OCI-LY1 (cell line): ENCODE results near the gene BAHD1.
A peak's percentile ranks its signal among the peaks of the same experiment; 100 is the strongest.

Experiments
- H2AFZ ChIP-seq: fragments of 200-600 bp; sonication (generic), shearing (Covaris generic); 2 replicates; pipeline ENCODE4 v1.6.0; 2014; ENCODE audit warnings: antibody characterized with exemption, mild to moderate bottlenecking, low read length
- H3F3A ChIP-seq: fragments of 200-600 bp; sonication (generic), shearing (Covaris generic); 2 replicates; pipeline ENCODE4 v1.6.0; 2014; ENCODE audit warnings: mild to moderate bottlenecking, antibody characterized with exemption, low read length, moderate library complexity; ENCODE audit not compliant: insufficient read depth
- H3K27ac ChIP-seq: fragments of 200-600 bp; sonication (generic); 2 replicates; pipeline ENCODE4 v1.5.1; 2014; ENCODE audit warnings: low read length, mixed run types, mild to moderate bottlenecking, low read depth; ENCODE audit not compliant: poor library complexity, severe bottlenecking
- H3K27me3 ChIP-seq: fragments of 200-600 bp; sonication (generic); 2 replicates; pipeline ENCODE4 v1.6.0; 2014; ENCODE audit warnings: antibody characterized with exemption, mild to moderate bottlenecking, low read length, moderate library complexity; ENCODE audit not compliant: insufficient read depth
- H3K36me3 ChIP-seq: fragments of 200-600 bp; sonication (generic); 2 replicates; pipeline ENCODE4 v1.6.1; 2014; ENCODE audit warnings: mild to moderate bottlenecking, antibody characterized with exemption, low read length, moderate library complexity, mixed read lengths; ENCODE audit not compliant: insufficient read depth
- H3K4me1 ChIP-seq: fragments of 200-600 bp; sonication (generic); 2 replicates; pipeline ENCODE4 v1.5.1; 2014; ENCODE audit warnings: mild to moderate bottlenecking, low read length, moderate library complexity; ENCODE audit not compliant: insufficient read depth, severe bottlenecking
- H3K4me2 ChIP-seq: fragments of 200-600 bp; sonication (generic), shearing (Covaris generic); 2 replicates; pipeline ENCODE4 v1.6.1; 2014; ENCODE audit warnings: low read length
- H3K4me3 ChIP-seq: fragments of 200-600 bp; sonication (generic); 2 replicates; pipeline ENCODE4 v1.5.1; 2014; ENCODE audit warnings: low read length, low read depth, mild to moderate bottlenecking, mixed read lengths; ENCODE audit not compliant: poor library complexity, severe bottlenecking
- H3K79me2 ChIP-seq: fragments of 200-600 bp; shearing (Covaris generic); 2 replicates; pipeline ENCODE4 v1.6.1; 2016; ENCODE audit warnings: mixed run types, low read length, mixed read lengths; ENCODE audit not compliant: insufficient read depth
- H3K9ac ChIP-seq: fragments of 200-600 bp; sonication (generic), shearing (Covaris generic); 2 replicates; pipeline ENCODE4 v1.6.1; 2014; ENCODE audit warnings: mild to moderate bottlenecking, low read length, mixed read lengths
- H3K9me2 ChIP-seq: fragments of 200-600 bp; sonication (generic), shearing (Covaris generic); 2 replicates; pipeline ENCODE4 v1.6.1; 2014; ENCODE audit warnings: low read depth, mild to moderate bottlenecking, low read length, mixed read lengths
- H3K9me3 ChIP-seq: fragments of 200-600 bp; shearing (Covaris generic); 2 replicates; pipeline ENCODE4 v1.6.1; 2014; ENCODE audit warnings: low read length, mixed read lengths
- H4K20me1 ChIP-seq: fragments of 200-600 bp; sonication (generic), shearing (Covaris generic); 2 replicates; pipeline ENCODE4 v1.6.0; 2016; ENCODE audit warnings: mild to moderate bottlenecking, low read length; ENCODE audit not compliant: insufficient read depth
- EZH2 ChIP-seq: fragments of 200-600 bp; sonication (generic), shearing (Covaris generic); IDR thresholded peaks from 2 replicates; pipeline ENCODE4 v1.8.0; 2017; ENCODE audit warnings: borderline replicate concordance, mixed run types, mild to moderate bottlenecking, antibody characterized with exemption, low read length, moderate library complexity, mixed read lengths
- TF ChIP-seq, protein P1 (sequence below): fragments of 200-600 bp; sonication (generic), shearing (Covaris generic); IDR thresholded peaks from 2 replicates; pipeline ENCODE4 v1.5.1; 2017; ENCODE audit warnings: mild to moderate bottlenecking, antibody characterized with exemption, low read length, moderate library complexity, mixed read lengths

BAHD1 gene

GRCh38 chr15:40420071-40420713, 20.6 kb upstream of the BAHD1 start:
- Histone ChIP-seq H3K9me2 (no peaks in the 10 kb centered on the region), H3K4me3 (no peak overlapping the region), H4K20me1 (no peaks in the 10 kb centered on the region), H3K4me2 (no peak overlapping the region), H3F3A (no peaks in the 10 kb centered on the region), H3K9me3 (no peaks in the 10 kb centered on the region), H3K4me1 (no peaks in the 10 kb centered on the region), H3K9ac (no peak overlapping the region), H3K79me2 (no peaks in the 10 kb centered on the region), H3K27me3 (no peaks in the 10 kb centered on the region), H2AFZ (no peak overlapping the region), H3K36me3 (peaks cover 26% of the 10 kb centered on the region), H3K27ac (no peak overlapping the region)
- TF ChIP-seq, protein P1, sequence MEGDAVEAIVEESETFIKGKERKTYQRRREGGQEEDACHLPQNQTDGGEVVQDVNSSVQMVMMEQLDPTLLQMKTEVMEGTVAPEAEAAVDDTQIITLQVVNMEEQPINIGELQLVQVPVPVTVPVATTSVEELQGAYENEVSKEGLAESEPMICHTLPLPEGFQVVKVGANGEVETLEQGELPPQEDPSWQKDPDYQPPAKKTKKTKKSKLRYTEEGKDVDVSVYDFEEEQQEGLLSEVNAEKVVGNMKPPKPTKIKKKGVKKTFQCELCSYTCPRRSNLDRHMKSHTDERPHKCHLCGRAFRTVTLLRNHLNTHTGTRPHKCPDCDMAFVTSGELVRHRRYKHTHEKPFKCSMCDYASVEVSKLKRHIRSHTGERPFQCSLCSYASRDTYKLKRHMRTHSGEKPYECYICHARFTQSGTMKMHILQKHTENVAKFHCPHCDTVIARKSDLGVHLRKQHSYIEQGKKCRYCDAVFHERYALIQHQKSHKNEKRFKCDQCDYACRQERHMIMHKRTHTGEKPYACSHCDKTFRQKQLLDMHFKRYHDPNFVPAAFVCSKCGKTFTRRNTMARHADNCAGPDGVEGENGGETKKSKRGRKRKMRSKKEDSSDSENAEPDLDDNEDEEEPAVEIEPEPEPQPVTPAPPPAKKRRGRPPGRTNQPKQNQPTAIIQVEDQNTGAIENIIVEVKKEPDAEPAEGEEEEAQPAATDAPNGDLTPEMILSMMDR = no peak
- no peak for TF ChIP-seq EZH2

DNA sequence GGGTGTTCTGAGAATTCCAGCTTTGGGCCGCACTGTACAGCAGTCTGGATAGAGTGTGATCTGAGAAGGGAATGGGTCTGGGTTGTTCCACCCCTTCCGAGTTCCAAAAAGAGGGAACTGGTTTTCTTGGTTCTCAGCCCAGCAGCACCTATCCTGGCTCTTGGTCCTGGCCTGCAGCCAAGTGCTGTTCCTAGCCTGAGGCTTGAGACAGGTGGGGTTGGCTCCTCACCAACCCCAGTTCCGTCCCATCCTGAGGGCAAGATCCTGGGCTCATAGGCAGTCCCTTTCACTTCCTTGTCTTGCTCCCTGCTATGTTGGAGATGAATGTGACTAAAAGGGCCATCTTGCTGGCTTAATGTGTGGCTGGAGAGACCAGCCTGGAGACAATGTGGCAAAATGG, 20.0 kb upstream of the BAHD1 start:
- TF ChIP-seq EZH2 = no peak
- TF ChIP-seq, protein P1 = no peak
- Histone ChIP-seq H3K4me2 (no peak overlapping the region), H3K4me1 (no peaks in the 10 kb centered on the region), H3F3A (no peaks in the 10 kb centered on the region), H3K4me3 (no peak overlapping the region), H3K79me2 (no peaks in the 10 kb centered on the region), H2AFZ (no peak overlapping the region), H3K9me3 (no peaks in the 10 kb centered on the region), H3K27ac (no peak overlapping the region), H3K9me2 (no peaks in the 10 kb centered on the region), H3K27me3 (no peaks in the 10 kb centered on the region), H3K9ac (no peak overlapping the region), H4K20me1 (no peaks in the 10 kb centered on the region), H3K36me3 (peaks cover 20% of the 10 kb centered on the region)

DNA sequence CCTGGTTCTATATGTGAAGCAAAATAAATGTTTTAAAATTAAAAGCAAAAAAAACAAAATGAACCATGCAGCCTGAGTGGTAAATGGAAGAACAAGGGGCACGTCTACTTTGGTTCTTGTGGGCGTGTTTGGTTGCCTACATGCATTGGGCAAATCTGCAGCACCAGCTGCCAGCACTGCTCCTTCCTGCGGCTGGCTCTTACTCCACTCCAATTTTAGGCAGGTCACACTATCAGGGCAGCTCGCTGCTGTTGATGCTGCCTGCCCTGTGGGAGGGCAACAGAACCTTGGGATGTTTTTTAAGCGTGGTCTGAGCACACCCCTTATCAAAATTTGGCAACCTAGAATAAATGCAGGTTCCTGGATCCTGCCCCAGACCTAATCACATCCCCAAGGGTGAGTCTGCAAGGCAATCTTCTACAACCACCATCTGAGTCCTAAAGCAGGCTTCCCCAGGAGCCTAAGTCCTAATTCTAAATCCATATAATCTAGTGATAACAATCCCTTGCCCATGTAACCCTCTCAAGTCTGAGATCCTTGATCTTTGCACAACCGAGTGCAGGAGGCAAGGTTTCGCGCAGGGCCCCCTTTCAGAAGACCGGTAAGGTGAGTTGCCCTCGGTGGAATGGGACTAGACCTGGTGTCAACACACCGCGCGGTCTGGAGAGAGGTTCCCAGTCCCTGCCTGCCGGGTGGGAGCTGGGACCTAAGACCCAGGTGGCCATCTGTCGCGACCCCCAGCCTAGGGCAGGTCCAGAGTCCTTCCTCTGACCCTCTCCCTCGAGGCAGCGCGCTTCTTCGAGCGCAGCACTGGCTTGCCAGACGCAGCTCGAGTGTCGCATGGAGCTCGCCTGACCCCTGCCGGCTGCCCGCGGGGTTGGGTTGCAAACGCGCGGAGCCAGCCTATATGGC, 19.3 kb upstream of the BAHD1 start:
- Histone ChIP-seq H3K9ac (no peak overlapping the region), H4K20me1 (no peaks in the 10 kb centered on the region), H3K4me1 (no peaks in the 10 kb centered on the region), H3K9me3 (no peaks in the 10 kb centered on the region), H3K27me3 (no peaks in the 10 kb centered on the region), H3K9me2 (no peaks in the 10 kb centered on the region), H3K27ac (no peak overlapping the region), H3K79me2 (no peaks in the 10 kb centered on the region), H3K4me3 (no peak overlapping the region), H3F3A (no peaks in the 10 kb centered on the region), H3K4me2 (no peak overlapping the region), H2AFZ (no peak overlapping the region), H3K36me3 (peaks cover 13% of the 10 kb centered on the region)
- TF ChIP-seq, protein P1 = peak; percentile 83
- TF ChIP-seq EZH2 = no peak
